A549 (cell line): ENCODE results near the gene SACS. TPM values are rescaled to one million over a fixed set of nuclear protein-coding genes. Genes with fewer than 3 reads are reported as not detected.

Source experiments
- ATAC-seq, 2 experiments: fragments of 200-7000 bp in 1 of 2; fragments of >200 bp in 1 of 2; cut with Nextera tagmentation in 1 of 2; cut with Tn5 transposase in 1 of 2; 3 replicates each; pipeline versions ENCODE4 v1.8.0 to v1.9.1; 2018 to 2020; ENCODE audit warnings: mild to moderate bottlenecking in 1 of 2, moderate library complexity in 1 of 2
- CTCF ChIA-PET: fragments of 300-600 bp; sonication (Branson Sonifier 250); formaldehyde crosslinking; extraction: SDS; loops from one replicate; lab custom pipeline; 2021; ENCODE audit warnings: antibody characterized with exemption, inconsistent platforms; lab: Yijun Ruan, JAX
- POLR2A ChIA-PET: fragments of 350-600 bp; formaldehyde crosslinking; extraction: SDS; loops from one replicate; lab custom pipeline; 2021; ENCODE audit warnings: antibody characterized with exemption, inconsistent platforms; lab: Yijun Ruan, JAX
- DNase-seq, 2 experiments: peaks; one replicate each; pipeline versions ENCODE4 v3.0.0 to v3.0.0-alpha.2; 2011 to 2016; ENCODE audit warnings: low read depth in 1 of 2, low spot score in 1 of 2
- FAIRE-seq: peaks from 2 replicates; lab custom pipeline; 2011; peaks lifted over from hg19 to GRCh38; lab: Jason Lieb, UNC
- H3K27ac ChIP-seq, 2 experiments: fragments of >200 bp; sonication (Bioruptor Twin); formaldehyde crosslinking; 3 replicates each; pipeline ENCODE4 v1.5.1; 2016 to 2017
- H3K4me1 ChIP-seq: fragments of >200 bp; sonication (Bioruptor Twin); formaldehyde crosslinking; 3 replicates; pipeline ENCODE4 v1.6.1; 2016
- H3K4me2 ChIP-seq: fragments of >200 bp; sonication (Bioruptor Twin); formaldehyde crosslinking; 3 replicates; pipeline ENCODE4 v1.6.1; 2016
- H3K4me3 ChIP-seq: fragments of >200 bp; sonication (Bioruptor Twin); formaldehyde crosslinking; 3 replicates; pipeline ENCODE4 v1.5.1; 2016
- H3K9me3 ChIP-seq: fragments of >200 bp; sonication (Bioruptor Twin); formaldehyde crosslinking; 3 replicates; pipeline ENCODE4 v1.6.1; 2016
- BHLHE40 ChIP-seq: IDR thresholded peaks from 2 replicates; pipeline ENCODE4 v1.6.1; 2012; ENCODE audit warnings: low read depth, low read length, inconsistent platforms
- CBX8 ChIP-seq: fragments of 200-600 bp; sonication (generic); IDR thresholded peaks from 2 replicates; pipeline ENCODE4 v1.6.1; 2016
- EHMT2 ChIP-seq: fragments of 200-600 bp; sonication (generic); IDR thresholded peaks from 2 replicates; pipeline ENCODE4 v1.6.1; 2016; ENCODE audit warnings: antibody characterized with exemption, low read depth, mild to moderate bottlenecking, moderate library complexity
- EP300 ChIP-seq, 2 experiments: fragments of >200 bp; sonication (Bioruptor Twin); formaldehyde crosslinking; IDR thresholded peaks; 2 replicates in 1 of 2; 3 replicates in 1 of 2; pipeline ENCODE4 v1.6.1; 2016 to 2017
- FOSL2 ChIP-seq, 2 experiments: fragments of 450-650 bp in 1 of 2; fragments of >200 bp in 1 of 2; sonication (Bioruptor Twin) in 1 of 2; formaldehyde crosslinking; IDR thresholded peaks; 2 replicates each; pipeline versions ENCODE4 v1.5.0 to v1.6.1; 2016 to 2020; ENCODE audit warnings: mild to moderate bottlenecking in 1 of 2, moderate library complexity in 1 of 2
- FOXS1 ChIP-seq: fragments of 250-450 bp; sonication (Bioruptor Pico); IDR thresholded peaks from 2 replicates; pipeline ENCODE4 v1.5.0; 2020; ENCODE audit warnings: mild to moderate bottlenecking, moderate library complexity
- HEYL ChIP-seq: fragments of 250-450 bp; sonication (Bioruptor Pico); IDR thresholded peaks from 2 replicates; pipeline ENCODE4 v1.8.0; 2021; ENCODE audit warnings: mild to moderate bottlenecking, moderate library complexity
- HOXA7 ChIP-seq: fragments of 250-450 bp; sonication (Bioruptor Pico); IDR thresholded peaks from 2 replicates; pipeline ENCODE4 v1.5.0; 2020; ENCODE audit warnings: mild to moderate bottlenecking, moderate library complexity
- HOXB13 ChIP-seq: fragments of 250-450 bp; sonication (Bioruptor Pico); IDR thresholded peaks from 2 replicates; pipeline ENCODE4 v1.5.0; 2020; ENCODE audit warnings: low read depth, mild to moderate bottlenecking, moderate library complexity
- JUNB ChIP-seq: fragments of >200 bp; sonication (Bioruptor Twin); formaldehyde crosslinking; IDR thresholded peaks from 2 replicates; pipeline ENCODE4 v1.6.1; 2016
- MAFK ChIP-seq: fragments of 450-650 bp; IDR thresholded peaks from 2 replicates; pipeline ENCODE4 v1.6.1; 2014; ENCODE audit not compliant: partially characterized antibody
- NFE2L2 ChIP-seq: fragments of 150-350 bp; conservative IDR thresholded peaks from 2 replicates; pipeline ENCODE4 v1.6.1; 2014; ENCODE audit warnings: low read length
- PHF8 ChIP-seq: fragments of 200-600 bp; sonication (generic); IDR thresholded peaks from 2 replicates; pipeline ENCODE4 v1.6.1; 2016; ENCODE audit warnings: low read depth, mild to moderate bottlenecking, antibody characterized with exemption, moderate library complexity, borderline replicate concordance
- POLR2AphosphoS2 ChIP-seq: conservative IDR thresholded peaks from 2 replicates; pipeline ENCODE4 v1.6.1; 2012; ENCODE audit warnings: low read length, improper control_type of control experiment, inconsistent platforms
- RCOR1 ChIP-seq: fragments of 150-350 bp; IDR thresholded peaks from 2 replicates; pipeline ENCODE4 v1.6.1; 2014; ENCODE audit warnings: antibody characterized with exemption, low read length, low read depth
- RNF2 ChIP-seq: fragments of 200-600 bp; sonication (generic); IDR thresholded peaks from 2 replicates; pipeline ENCODE4 v1.6.1; 2016; ENCODE audit warnings: low read depth, mild to moderate bottlenecking, antibody characterized with exemption, moderate library complexity, borderline replicate concordance
- TP53 ChIP-seq: fragments of 250-450 bp; sonication (Bioruptor Pico); IDR thresholded peaks from 2 replicates; pipeline ENCODE4 v1.5.0; 2021; ENCODE audit warnings: mild to moderate bottlenecking, moderate library complexity
- ZNF302 ChIP-seq: fragments of 250-450 bp; sonication (Bioruptor Pico); IDR thresholded peaks from 2 replicates; pipeline ENCODE4 v1.9.0; 2021; ENCODE audit warnings: inconsistent platforms, mild to moderate bottlenecking, moderate library complexity
- ZSCAN20 ChIP-seq: fragments of 250-450 bp; sonication (Bioruptor Pico); IDR thresholded peaks from 2 replicates; pipeline ENCODE4 v1.8.0; 2022; ENCODE audit warnings: mild to moderate bottlenecking, moderate library complexity
- WGBS: methylation state at CpG from one replicate; pipeline ENCODE4 v1.1.6; 2017; ENCODE audit errors: missing lambda C conversion rate; 5-methylcytosine and 5-hydroxymethylcytosine counted together
- polyA plus RNA-seq, 4 experiments: library from polyadenylated mRNA; depleted of rRNA in 3 of 4; stranded (reverse); fragments of >200 nt; fragmentation: RNase III in 1 of 4; extraction: RNeasy Plus Mini Kit Qiagen cat#74134 plus additional on column Dnase treatment in 1 of 4; gene quantifications; 2 replicates in 3 of 4; 3 replicates in 1 of 4; pipeline ENCODE4 v1.2.3, GENCODE V29; 2011 to 2017
- TF ChIP-seq, protein P1 (sequence below): fragments of 250-450 bp; sonication (Bioruptor Pico); IDR thresholded peaks from 2 replicates; pipeline ENCODE4 v1.5.0; 2021; ENCODE audit warnings: mild to moderate bottlenecking, moderate library complexity, borderline replicate concordance
- TF ChIP-seq, protein P2 (sequence below): IDR thresholded peaks from 2 replicates; pipeline ENCODE4 v1.6.1; 2012; ENCODE audit warnings: low read depth, borderline replicate concordance
- TF ChIP-seq, protein P3 (sequence below): fragments of >200 bp; sonication (Bioruptor Twin); formaldehyde crosslinking; IDR thresholded peaks from 3 replicates; pipeline ENCODE4 v1.6.1; 2016

Gene SACS
- polyA plus RNA-seq, 2 of the 4 experiments (the other 2 are of a cell fraction): 6.9 to 23.8 TPM

DNA sequence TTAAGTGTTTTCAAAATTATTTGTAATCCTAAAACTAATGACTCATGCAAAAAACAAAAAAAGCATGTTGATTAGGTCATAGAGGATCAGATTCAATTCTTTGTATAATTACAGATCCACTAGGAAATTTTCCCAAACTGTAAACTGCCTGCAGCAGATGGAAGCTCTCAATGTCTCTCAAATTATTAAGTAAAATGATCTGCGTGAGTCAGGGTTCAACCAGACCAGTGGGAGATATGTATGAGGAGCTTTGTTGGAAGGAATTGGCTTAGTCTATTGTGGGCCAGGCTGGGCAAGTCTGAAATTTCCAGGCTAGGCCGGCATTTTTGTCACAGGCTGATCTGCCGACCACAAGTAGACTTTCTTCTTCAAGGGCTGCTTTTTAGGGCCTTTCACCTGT lies 14.4 kb upstream of the SACS start:
- 82% methylated on average over 3 of the region's 3 CpGs for WGBS
- H3K4me2 ChIP-seq: no peak overlapping the region
- no peak for ATAC-seq
- TF ChIP-seq, protein P1, sequence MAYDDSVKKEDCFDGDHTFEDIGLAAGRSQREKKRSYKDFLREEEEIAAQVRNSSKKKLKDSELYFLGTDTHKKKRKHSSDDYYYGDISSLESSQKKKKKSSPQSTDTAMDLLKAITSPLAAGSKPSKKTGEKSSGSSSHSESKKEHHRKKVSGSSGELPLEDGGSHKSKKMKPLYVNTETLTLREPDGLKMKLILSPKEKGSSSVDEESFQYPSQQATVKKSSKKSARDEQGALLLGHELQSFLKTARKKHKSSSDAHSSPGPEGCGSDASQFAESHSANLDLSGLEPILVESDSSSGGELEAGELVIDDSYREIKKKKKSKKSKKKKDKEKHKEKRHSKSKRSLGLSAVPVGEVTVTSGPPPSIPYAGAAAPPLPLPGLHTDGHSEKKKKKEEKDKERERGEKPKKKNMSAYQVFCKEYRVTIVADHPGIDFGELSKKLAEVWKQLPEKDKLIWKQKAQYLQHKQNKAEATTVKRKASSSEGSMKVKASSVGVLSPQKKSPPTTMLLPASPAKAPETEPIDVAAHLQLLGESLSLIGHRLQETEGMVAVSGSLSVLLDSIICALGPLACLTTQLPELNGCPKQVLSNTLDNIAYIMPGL (CRISPR knock-in tag): no peak
- TF ChIP-seq ZNF302 (CRISPR knock-in tag): no peak
- TF ChIP-seq TP53: no peak
- no peak for TF ChIP-seq POLR2AphosphoS2
- TF ChIP-seq EP300 (IDR thresholded peaks at IDR 0.05): no peak
- no peak for TF ChIP-seq RNF2
- TF ChIP-seq, protein P2, sequence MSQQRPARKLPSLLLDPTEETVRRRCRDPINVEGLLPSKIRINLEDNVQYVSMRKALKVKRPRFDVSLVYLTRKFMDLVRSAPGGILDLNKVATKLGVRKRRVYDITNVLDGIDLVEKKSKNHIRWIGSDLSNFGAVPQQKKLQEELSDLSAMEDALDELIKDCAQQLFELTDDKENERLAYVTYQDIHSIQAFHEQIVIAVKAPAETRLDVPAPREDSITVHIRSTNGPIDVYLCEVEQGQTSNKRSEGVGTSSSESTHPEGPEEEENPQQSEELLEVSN: no peak
- no peak for TF ChIP-seq HEYL
- no peak for TF ChIP-seq NFE2L2
- no peak for TF ChIP-seq EHMT2
- TF ChIP-seq, all 56 proteins: peak for 0
- Histone ChIP-seq H3K27ac (no peak overlapping the region), H3K9me3 (no peaks in the 10 kb centered on the region), H3K4me3 (no peak overlapping the region), H3K4me1 (no peaks in the 10 kb centered on the region)
- ChIA-PET POLR2A (no interaction called here), CTCF (no interaction called here)
- no peak for FAIRE-seq
- DNase-seq: no peak

DNA sequence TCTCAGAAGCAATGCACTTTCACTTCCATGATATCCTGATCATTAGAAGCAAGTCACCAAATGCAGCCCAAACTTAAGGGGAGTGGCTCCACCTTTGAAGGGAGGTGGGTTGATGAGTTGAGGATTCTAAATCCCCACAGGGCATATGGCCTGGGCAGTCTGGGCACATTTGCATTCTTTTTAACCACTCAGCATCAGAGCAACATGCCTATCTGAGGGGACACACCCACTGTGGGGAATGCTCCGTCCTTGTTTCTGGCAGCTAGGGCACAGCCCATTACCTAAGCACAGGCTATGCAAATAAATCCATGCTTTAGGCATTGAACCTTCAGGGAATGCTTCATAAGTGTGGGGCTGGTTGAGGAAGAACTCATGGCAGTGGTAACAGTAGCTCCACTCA lies 12.3 kb upstream of the SACS start:
- no CpG with 5 or more reads among the region's 1 CpG for WGBS

DNA sequence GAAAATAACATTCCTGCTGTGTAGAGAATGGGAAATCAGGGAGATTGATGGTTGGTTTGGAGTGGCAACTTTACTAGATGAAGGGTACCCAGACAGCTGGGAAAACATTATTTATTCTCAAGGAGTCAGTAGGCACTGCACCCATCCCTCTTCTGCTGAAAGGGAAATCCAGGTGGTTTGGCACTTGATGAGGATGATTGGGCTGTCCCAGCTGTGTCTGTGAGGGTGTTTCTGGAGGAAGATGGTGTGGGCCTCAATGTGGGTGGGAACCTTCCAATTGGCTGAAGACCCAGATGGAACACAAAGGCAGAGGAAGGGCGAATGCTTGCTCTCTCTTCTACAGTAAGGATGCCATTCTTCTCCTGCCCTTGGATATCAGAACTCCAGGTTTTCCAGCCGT lies 10.4 kb upstream of the SACS start:
- CTCF ChIA-PET: no interaction called here
- TF ChIP-seq FOSL2 (IDR thresholded peaks at IDR 0.05) (no peak), FOSL2 (CRISPR knock-in tag; IDR thresholded peaks at IDR 0.05) (no peak), ZSCAN20 (no peak), EHMT2 (no peak), FOXS1 (CRISPR knock-in tag) (no peak), JUNB (no peak), MAFK (no peak), BHLHE40 (no peak), HOXA7 (CRISPR knock-in tag) (no peak), POLR2AphosphoS2 (no peak), PHF8 (no peak), HOXB13 (CRISPR knock-in tag) (no peak), CBX8 (no peak)
- TF ChIP-seq, protein P1 (CRISPR knock-in tag): no peak
- ATAC-seq: no peak
- no peak overlapping the region for H3K4me2 ChIP-seq
- no peak for DNase-seq
- H3K4me3 ChIP-seq: no peak overlapping the region
- H3K4me1 ChIP-seq: 0 out of 3 replicates have a peak, but pooled peaks cover 4% of the 10 kb centered on the region
- POLR2A ChIA-PET: no interaction called here
- 50% methylated on average over 2 of the region's 2 CpGs for WGBS
- no peak overlapping the region for H3K27ac ChIP-seq
- no peaks in the 10 kb centered on the region for H3K9me3 ChIP-seq
- FAIRE-seq: no peak

More for the DNA sequence above, 12.3 kb upstream of the SACS start:
- ChIA-PET POLR2A (no interaction called here), CTCF (no interaction called here)
- H3K27ac ChIP-seq: no peak overlapping the region
- ATAC-seq: no peak
- H3K9me3 ChIP-seq: no peaks in the 10 kb centered on the region
- DNase-seq: no peak
- 0 out of 3 replicates have a peak, but pooled peaks cover 4% of the 10 kb centered on the region for H3K4me1 ChIP-seq
- no peak for FAIRE-seq
- no peak overlapping the region for H3K4me2 ChIP-seq
- H3K4me3 ChIP-seq: no peak overlapping the region
- TF ChIP-seq RCOR1: no peak
- TF ChIP-seq, protein P3, sequence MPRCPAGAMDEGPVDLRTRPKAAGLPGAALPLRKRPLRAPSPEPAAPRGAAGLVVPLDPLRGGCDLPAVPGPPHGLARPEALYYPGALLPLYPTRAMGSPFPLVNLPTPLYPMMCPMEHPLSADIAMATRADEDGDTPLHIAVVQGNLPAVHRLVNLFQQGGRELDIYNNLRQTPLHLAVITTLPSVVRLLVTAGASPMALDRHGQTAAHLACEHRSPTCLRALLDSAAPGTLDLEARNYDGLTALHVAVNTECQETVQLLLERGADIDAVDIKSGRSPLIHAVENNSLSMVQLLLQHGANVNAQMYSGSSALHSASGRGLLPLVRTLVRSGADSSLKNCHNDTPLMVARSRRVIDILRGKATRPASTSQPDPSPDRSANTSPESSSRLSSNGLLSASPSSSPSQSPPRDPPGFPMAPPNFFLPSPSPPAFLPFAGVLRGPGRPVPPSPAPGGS: no peak
- TF ChIP-seq, protein P2: no peak
- TF ChIP-seq, protein P1 (CRISPR knock-in tag): no peak
